ENCODE measurements around the gene HIC1.

DNA sequence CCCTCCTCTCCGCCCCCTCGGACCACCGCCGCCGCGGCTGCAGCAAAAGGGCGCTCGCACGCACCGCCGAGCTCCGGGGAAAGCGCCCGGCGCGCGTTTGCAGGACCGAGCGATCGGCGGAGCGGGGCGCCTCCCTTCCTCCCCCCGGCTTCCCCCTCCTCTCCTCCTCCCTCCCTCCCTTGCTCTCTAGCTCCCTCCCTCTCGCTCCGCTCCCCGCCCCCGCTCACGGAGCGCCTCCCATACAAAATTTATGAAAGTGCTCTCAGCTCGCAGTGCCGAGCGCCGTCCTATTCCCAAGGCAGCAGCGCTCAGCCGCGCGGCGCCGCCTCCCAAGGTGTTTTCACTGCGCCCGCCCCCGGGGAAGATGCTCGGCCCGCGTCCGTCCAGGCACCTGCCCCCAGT is 29.7 kb upstream of the HIC1 start, which contains the start of gene RTN4RL1:
- TF ChIP-seq, protein P1, sequence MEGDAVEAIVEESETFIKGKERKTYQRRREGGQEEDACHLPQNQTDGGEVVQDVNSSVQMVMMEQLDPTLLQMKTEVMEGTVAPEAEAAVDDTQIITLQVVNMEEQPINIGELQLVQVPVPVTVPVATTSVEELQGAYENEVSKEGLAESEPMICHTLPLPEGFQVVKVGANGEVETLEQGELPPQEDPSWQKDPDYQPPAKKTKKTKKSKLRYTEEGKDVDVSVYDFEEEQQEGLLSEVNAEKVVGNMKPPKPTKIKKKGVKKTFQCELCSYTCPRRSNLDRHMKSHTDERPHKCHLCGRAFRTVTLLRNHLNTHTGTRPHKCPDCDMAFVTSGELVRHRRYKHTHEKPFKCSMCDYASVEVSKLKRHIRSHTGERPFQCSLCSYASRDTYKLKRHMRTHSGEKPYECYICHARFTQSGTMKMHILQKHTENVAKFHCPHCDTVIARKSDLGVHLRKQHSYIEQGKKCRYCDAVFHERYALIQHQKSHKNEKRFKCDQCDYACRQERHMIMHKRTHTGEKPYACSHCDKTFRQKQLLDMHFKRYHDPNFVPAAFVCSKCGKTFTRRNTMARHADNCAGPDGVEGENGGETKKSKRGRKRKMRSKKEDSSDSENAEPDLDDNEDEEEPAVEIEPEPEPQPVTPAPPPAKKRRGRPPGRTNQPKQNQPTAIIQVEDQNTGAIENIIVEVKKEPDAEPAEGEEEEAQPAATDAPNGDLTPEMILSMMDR (IDR thresholded peaks at IDR 0.05): no peak
- TF ChIP-seq EP300 (IDR thresholded peaks at IDR 0.05): no peak
- TF ChIP-seq POLR2A (IDR thresholded peaks at IDR 0.05): no peak
